Keratinocyte (primary cell): ENCODE measurements around the gene ITGA2.

ENCODE experiments used
- CTCF ChIP-seq, 3 experiments: IDR thresholded peaks in 1 of 3; conservative IDR thresholded peaks in 1 of 3; optimal IDR thresholded peaks in 1 of 3; 2 replicates in 2 of 3; 3 replicates in 1 of 3; pipeline versions ENCODE3 to v1.5.1; 2011; ENCODE audit warnings: low read length in 3 of 3, mild to moderate bottlenecking in 3 of 3, moderate library complexity in 2 of 3, control low read depth in 1 of 3, inconsistent platforms in 1 of 3; ENCODE audit not compliant: insufficient read depth in 2 of 3; ENCODE audit errors: extremely low read depth in 1 of 3
- EZH2 ChIP-seq: IDR thresholded peaks from one replicate; pipeline ENCODE4 v1.6.1; 2012; ENCODE audit warnings: inconsistent platforms, mild to moderate bottlenecking, low read length, moderate library complexity

GRCh38 chr5:52947851-52948250, 41.3 kb upstream of the ITGA2 start:
- TF ChIP-seq CTCF (optimal IDR thresholded peaks at IDR 0.05 in 1 of 3, IDR thresholded peaks at IDR 0.05 in 1 of 3, conservative IDR thresholded peaks at IDR 0.05 in 1 of 3; ENCODE audit: extremely low read depth in 1 of 3, insufficient read depth in 2 of 3, low read length in 3 of 3) (no peak), EZH2 (no peak)
